Measurements from ENCODE around the gene PPP1R13B.

- TF ChIP-seq CTCF (conservative IDR thresholded peaks at IDR 0.05; ENCODE audit: low read length) (no peak), EZH2phosphoT487 (IDR thresholded peaks at IDR 0.05; ENCODE audit: borderline replicate concordance, low read depth, low read length) (no peak)
Observed at GRCh38 chr14:103773521-103773920, 73.9 kb downstream of the PPP1R13B start.
